ENCODE data around the gene ZMIZ1.

Gene ZMIZ1

DNA sequence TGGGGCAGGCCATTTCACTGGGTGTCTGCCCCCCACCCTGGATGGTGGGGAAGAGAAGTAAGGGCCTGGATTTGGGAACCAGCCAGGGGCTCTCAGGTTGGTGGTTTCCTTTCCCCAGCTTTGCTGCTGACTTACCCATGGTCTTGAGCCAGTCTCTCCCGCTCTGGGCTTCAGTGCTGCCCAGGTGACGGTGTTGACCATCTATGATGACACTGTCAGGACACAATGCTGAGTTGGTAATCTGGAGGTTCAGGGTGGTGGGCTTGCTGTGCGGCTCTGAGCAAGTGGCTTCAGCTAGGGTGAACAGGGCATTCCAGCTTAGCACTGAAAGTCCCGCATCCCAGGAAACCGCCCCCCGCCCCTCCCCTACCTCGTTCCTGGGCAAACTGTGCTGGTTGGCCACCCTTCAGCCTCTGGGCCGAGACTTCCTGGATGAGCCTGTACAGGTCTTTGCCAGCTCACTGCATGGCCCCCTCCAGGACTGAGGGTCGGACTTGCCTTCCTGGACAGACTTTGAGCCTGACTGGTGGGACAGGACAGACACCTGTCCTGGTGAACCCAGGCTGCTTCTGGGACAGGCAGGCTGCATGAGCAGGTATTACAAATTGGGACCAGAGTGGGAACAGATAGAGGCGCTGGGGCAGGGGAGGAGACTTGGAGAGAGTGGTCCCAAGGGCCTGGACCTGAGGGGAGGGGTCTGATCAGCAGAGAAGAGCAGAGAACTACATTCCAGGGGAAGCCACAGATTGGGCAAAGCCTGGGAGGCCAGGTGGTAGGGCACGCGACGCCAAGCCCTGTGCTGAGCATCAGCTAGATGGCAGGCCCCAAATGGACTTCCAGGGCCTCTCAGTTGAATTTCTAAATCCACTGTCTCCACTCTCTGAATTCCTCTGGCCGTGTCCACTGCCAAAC is 19.9 kb upstream of the ZMIZ1 start:
- TF ChIP-seq CTCF (IDR thresholded peaks at IDR 0.05; ENCODE audit: low read depth, low read length, missing control alignments), result no peak
- no peak overlapping the region for H3K4me3 ChIP-seq (ENCODE audit: low read depth, low read length)
- in situ Hi-C loops (cut with HindIII; ENCODE audit: low pct_ligation_motif_present, low sequenced_read_pairs), result no loop called here
- H3K27me3 ChIP-seq (replicated peaks), result peaks cover under 1% of the 10 kb centered on the region
- no peak overlapping the region for H3K27ac ChIP-seq
- no peak for DNase-seq
- H3K36me3 ChIP-seq (replicated peaks), result no peaks in the 10 kb centered on the region

DNA sequence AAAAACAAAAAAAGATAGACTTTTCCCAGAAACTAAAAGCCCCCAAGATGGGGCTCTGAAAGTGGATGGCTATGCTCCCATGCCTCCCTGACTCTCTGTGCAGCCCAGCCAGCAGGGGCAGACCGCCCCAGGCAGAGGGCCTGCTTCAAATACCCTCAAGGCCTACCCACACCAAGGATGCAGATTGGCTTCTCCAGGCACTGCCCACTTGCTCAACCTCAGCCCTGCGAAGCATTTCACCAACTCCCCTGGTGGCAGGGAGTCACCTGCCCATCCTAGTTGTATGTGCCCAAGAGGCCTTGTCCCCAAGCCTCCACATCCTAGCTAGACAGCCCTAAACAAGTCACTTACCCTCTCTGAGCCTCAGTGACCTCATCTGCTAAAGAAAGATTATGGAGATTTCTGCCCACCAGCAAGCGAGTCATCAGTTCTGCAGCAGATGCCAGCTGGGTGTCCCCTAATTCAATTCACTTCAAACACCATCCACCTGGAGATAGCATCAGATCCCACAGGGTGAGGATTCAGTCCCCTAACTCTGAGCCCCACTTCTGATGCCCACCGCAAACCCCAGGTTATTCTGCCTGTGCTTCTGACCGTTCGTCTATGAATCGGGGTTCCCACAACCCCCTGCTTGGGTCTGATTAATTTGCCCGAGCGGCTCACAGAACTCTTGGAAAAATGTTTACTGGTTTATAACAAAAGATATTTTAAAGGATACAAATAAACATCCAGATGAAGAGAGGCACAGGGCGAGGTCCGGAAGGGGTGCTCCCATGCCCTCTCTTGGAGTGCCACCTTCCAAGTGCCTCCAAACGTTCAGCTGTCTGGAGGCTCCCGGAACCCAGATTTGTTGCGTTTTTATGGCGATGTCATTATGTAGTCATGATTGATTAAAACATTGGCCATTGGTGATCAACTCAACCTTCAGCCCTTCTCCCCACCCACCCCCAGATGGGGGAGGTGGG is 18.6 kb upstream of the ZMIZ1 start:
- TF ChIP-seq CTCF (IDR thresholded peaks at IDR 0.05; ENCODE audit: low read depth, low read length, missing control alignments), result no peak
- no peak for DNase-seq
- in situ Hi-C loops (cut with HindIII; ENCODE audit: low pct_ligation_motif_present, low sequenced_read_pairs), result no loop called here
- Histone ChIP-seq H3K4me3 (ENCODE audit: low read depth, low read length) (no peak overlapping the region), H3K27me3 (replicated peaks) (no peaks in the 10 kb centered on the region), H3K27ac (no peak overlapping the region), H3K36me3 (replicated peaks) (no peaks in the 10 kb centered on the region)

DNA sequence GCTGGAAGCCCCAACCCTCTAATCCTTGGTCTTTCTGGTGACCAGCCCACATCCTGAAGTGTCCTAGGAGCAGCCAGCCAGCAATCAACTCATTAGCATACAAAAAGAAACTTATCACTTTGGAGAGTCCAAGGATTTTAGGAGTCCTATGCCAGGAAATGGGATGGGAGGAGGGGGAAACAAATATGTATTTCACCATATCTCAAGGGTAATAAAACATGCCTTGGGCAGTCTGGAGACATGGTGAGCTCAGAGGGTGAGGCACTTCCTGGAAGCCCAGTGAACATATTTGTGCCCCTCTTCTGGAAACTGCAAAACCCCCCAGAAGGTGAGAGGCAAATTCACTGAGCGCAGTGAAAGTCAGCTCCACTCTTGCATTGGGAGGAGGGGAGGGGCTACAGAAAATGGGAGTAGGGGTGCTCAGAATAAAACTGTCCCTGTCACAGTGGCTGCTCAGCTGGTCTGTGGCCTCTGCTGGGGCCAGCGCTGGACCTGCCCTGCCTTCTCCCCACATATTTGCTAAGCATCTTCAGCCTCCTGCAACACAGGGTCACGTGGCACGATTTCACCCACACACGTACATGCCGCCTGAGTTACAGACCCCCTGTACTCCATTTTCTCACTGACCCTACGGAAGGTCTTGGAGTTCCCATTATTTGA is 17.7 kb upstream of the ZMIZ1 start:
- Histone ChIP-seq H3K27me3 (replicated peaks) (no peaks in the 10 kb centered on the region), H3K4me3 (ENCODE audit: low read depth, low read length) (no peak overlapping the region), H3K36me3 (replicated peaks) (no peaks in the 10 kb centered on the region), H3K27ac (no peak overlapping the region)
- in situ Hi-C loops (cut with HindIII; ENCODE audit: low pct_ligation_motif_present, low sequenced_read_pairs), result no loop called here
- no peak for TF ChIP-seq CTCF (IDR thresholded peaks at IDR 0.05; ENCODE audit: low read depth, low read length, missing control alignments)
- DNase-seq, result no peak

DNA sequence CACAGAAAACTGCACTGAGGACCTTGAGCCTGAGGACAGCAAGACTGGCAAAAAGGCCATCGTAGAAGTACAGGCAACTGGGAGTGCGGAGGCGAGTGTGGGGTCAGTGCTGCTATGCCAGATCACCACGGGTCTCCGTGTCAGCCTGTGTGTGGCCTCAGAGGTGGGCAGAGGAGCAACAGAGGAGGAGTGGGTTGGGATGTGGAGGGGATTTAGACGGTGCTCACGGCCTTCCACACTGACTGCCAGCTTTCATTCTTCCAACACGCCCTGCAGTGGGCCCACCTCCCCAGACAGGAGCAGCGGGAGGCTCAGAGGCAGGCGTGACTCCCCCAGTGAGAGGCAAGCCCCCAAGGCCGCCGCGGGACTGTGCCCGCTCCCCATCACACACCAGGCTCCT is 17.0 kb upstream of the ZMIZ1 start:
- Histone ChIP-seq H3K4me3 (ENCODE audit: low read depth, low read length) (no peak overlapping the region), H3K36me3 (replicated peaks) (no peaks in the 10 kb centered on the region), H3K27me3 (replicated peaks) (no peaks in the 10 kb centered on the region), H3K27ac (no peak overlapping the region)
- DNase-seq, result no peak
- in situ Hi-C loops (cut with HindIII; ENCODE audit: low pct_ligation_motif_present, low sequenced_read_pairs), result no loop called here
- TF ChIP-seq CTCF (IDR thresholded peaks at IDR 0.05; ENCODE audit: low read depth, low read length, missing control alignments), result no peak

DNA sequence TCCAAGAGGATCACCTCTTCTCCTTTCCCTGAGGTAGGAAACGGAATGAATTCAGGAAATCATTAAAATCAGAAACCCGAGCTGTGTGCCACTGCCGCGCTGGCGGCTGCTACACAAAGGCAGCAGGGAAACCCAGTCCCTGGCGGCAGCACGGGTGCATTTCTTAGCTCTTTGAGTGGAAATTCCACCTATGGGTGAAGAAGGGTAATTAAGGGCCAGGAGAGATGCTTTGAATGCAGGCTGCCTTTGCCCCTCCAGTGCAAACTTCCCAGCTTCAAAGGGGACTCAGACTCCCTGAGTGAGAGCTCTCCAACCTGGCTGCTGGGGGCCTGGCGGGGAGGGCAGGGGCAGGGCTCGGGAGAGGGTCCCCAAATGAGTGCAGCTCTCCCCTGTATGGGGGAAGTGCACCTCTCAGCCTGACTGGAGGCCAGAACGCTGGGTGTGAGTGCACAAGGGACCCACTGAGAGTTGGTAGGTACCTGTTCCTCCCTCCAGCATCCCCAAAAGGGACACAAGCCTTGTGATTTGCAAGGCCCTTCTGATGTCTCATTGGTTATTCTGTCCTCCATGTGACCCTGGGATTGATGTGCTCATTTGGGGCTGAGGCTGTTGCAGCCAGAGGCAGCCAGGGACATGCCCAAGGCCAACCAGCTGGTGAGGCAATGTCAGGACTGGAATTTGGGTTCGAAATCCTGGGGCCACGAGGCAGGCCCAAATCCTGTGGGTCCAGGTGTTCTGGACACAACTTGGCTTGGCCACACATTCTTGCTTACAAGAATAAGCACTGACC is 16.3 kb upstream of the ZMIZ1 start:
- TF ChIP-seq CTCF (IDR thresholded peaks at IDR 0.05; ENCODE audit: low read depth, low read length, missing control alignments), result peak; percentile 68
- H3K4me3 ChIP-seq (ENCODE audit: low read depth, low read length), result no peak overlapping the region
- in situ Hi-C loops (cut with HindIII; ENCODE audit: low pct_ligation_motif_present, low sequenced_read_pairs), result no loop called here
- H3K36me3 ChIP-seq (replicated peaks), result no peaks in the 10 kb centered on the region
- H3K27me3 ChIP-seq (replicated peaks), result no peaks in the 10 kb centered on the region
- DNase-seq, result no peak
- no peak overlapping the region for H3K27ac ChIP-seq

All from brain microvascular endothelial cell (primary cell).